Endothelial cell (in vitro differentiated cells): Measurements from ENCODE around the gene GMPR. TPM values are rescaled to one million over a fixed set of nuclear protein-coding genes. Genes with fewer than 3 reads are reported as not detected.

Experiments used
- DNase-seq: peaks from one replicate; pipeline ENCODE4 v3.0.0; 2021; ENCODE audit warnings: low spot score
- H3K27ac Mint-ChIP-seq: one replicate; pipeline ENCODE4 v1.8.0; 2021; ENCODE audit warnings: mixed read lengths, inconsistent platforms; ENCODE audit not compliant: unreplicated experiment
- H3K27me3 Mint-ChIP-seq: one replicate; pipeline ENCODE4 v1.8.0; 2021; ENCODE audit warnings: mild to moderate bottlenecking, moderate library complexity, mixed read lengths, inconsistent platforms; ENCODE audit not compliant: unreplicated experiment
- H3K36me3 Mint-ChIP-seq: one replicate; pipeline ENCODE4 v1.8.0; 2021; ENCODE audit warnings: mild to moderate bottlenecking, low read depth, mixed read lengths, inconsistent platforms; ENCODE audit not compliant: unreplicated experiment
- H3K4me1 Mint-ChIP-seq: one replicate; pipeline ENCODE4 v1.8.0; 2021; ENCODE audit warnings: mild to moderate bottlenecking, mixed read lengths, inconsistent platforms; ENCODE audit not compliant: unreplicated experiment
- H3K4me3 Mint-ChIP-seq: one replicate; pipeline ENCODE4 v1.8.0; 2021; ENCODE audit warnings: mild to moderate bottlenecking, mixed read lengths, inconsistent platforms; ENCODE audit not compliant: unreplicated experiment
- H3K9me3 Mint-ChIP-seq: one replicate; pipeline ENCODE4 v1.8.0; 2021; ENCODE audit warnings: mixed read lengths, inconsistent platforms; ENCODE audit not compliant: unreplicated experiment
- total RNA-seq: library from RNA; stranded (reverse); fragmentation: NEBNext Ultra II Directional; extraction: Animal tissue kit (Norgen Biotek cat#: 25700); gene quantifications from one replicate; pipeline ENCODE4 v1.2.1, GENCODE V29; 2021; ENCODE audit not compliant: unreplicated experiment
- TF ChIP-seq, protein P1 (sequence below): fragments of 200-600 bp; sonication (generic); IDR thresholded peaks from one replicate; pipeline ENCODE4 v1.5.0; 2021; ENCODE audit warnings: antibody characterized with exemption; ENCODE audit not compliant: unreplicated experiment

GMPR gene
- total RNA-seq, 1 donor from 2014 or later = 1.8 TPM

DNA sequence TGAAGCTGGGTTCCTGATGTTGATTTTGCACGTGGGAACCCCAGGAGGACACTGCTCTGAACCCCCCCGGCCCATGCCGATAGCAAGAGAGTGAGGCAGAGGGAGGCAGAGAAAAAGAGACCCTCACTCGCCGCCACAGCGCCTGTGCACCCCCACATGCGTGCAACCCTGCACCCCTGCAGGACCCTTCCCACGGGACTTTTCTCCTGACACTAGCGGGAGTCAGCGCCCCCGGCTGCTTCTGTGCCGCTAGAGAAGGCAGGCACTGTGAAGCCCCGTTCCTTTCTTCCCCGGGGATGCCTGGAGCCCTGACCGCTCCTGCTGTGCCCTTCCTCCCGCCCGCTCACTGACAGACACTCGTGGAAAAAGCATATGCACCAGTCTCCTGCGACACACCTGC is 67.4 kb downstream of the GMPR start:
- TF ChIP-seq, protein P1, sequence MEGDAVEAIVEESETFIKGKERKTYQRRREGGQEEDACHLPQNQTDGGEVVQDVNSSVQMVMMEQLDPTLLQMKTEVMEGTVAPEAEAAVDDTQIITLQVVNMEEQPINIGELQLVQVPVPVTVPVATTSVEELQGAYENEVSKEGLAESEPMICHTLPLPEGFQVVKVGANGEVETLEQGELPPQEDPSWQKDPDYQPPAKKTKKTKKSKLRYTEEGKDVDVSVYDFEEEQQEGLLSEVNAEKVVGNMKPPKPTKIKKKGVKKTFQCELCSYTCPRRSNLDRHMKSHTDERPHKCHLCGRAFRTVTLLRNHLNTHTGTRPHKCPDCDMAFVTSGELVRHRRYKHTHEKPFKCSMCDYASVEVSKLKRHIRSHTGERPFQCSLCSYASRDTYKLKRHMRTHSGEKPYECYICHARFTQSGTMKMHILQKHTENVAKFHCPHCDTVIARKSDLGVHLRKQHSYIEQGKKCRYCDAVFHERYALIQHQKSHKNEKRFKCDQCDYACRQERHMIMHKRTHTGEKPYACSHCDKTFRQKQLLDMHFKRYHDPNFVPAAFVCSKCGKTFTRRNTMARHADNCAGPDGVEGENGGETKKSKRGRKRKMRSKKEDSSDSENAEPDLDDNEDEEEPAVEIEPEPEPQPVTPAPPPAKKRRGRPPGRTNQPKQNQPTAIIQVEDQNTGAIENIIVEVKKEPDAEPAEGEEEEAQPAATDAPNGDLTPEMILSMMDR = no peak
- Mint-ChIP-seq H3K27ac (no peak overlapping the region), H3K27me3 (peaks cover 4% of the 10 kb centered on the region), H3K36me3 (no peaks in the 10 kb centered on the region), H3K4me3 (no peak overlapping the region), H3K9me3 (no peaks in the 10 kb centered on the region), H3K4me1 (peaks cover 27% of the 10 kb centered on the region)
- DNase-seq = no peak

DNA sequence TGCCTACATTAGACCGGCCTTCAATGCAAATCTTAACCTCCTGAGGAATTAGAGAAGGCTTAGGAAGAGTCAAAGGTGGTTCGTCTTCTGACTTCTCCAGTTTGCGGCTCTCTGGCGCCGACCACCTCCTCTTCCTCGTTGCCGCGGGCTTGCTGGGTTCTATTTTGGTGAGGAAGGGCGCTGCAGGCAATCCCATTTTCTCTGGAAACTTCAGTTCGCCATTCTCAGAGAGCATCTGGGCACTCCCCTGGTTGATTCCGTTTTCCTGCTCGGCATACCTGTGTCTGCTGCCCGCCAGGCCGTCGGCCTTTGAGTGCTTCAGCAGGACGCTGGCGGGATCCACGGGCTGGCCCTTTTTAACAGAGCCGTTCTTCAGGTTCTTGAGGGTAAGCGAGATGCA is 67.9 kb downstream of the GMPR start:
- H3K9me3 Mint-ChIP-seq = no peaks in the 10 kb centered on the region
- no peak overlapping the region for H3K27ac Mint-ChIP-seq
- no peaks in the 10 kb centered on the region for H3K36me3 Mint-ChIP-seq
- DNase-seq = no peak
- H3K4me3 Mint-ChIP-seq = no peak overlapping the region
- peaks cover 4% of the 10 kb centered on the region for H3K27me3 Mint-ChIP-seq
- H3K4me1 Mint-ChIP-seq = peaks cover 27% of the 10 kb centered on the region
- TF ChIP-seq, protein P1 = no peak

DNA sequence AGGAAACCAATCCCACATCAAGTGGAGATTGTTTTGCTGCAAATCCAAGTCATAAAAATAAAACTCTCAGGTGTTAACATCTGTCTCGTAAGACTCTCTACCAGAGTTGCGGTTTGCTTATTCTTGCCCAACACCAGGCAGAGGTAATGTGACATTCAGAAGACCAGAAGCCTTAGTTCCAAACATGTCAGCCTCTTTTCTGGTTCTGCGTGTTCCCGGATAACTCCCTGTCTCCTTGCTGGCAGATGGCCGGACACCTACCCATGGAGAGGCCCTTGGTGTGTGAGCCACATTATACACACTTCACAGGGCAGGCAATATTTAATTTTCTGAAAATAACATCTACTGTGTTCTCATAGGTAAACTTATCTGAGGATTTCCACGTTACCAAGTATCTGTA is 73.4 kb downstream of the GMPR start:
- H3K27me3 Mint-ChIP-seq = no peaks in the 10 kb centered on the region
- TF ChIP-seq, protein P1 = no peak
- H3K27ac Mint-ChIP-seq = no peak overlapping the region
- DNase-seq = no peak
- H3K4me3 Mint-ChIP-seq = no peak overlapping the region
- no peaks in the 10 kb centered on the region for H3K9me3 Mint-ChIP-seq
- no peaks in the 10 kb centered on the region for H3K36me3 Mint-ChIP-seq
- peaks cover 2% of the 10 kb centered on the region for H3K4me1 Mint-ChIP-seq

DNA sequence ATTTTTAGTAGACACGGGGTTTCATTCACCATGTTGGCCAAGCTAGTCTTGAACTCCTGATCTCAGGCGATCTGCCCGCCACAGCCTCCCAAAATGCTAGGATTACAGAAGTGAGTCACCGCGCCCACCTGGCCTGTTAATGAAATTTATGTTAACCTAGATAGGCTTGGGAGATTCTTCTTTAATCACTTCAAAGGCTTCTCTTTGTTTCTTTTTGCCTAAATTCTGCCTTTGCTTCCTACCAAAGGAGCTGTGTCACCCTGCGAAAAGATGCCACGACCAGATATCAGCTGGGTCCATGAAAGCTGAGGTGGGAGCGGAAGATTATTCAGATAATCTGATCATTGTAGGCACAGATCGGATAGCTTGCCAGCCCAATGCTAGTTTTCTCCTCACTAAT is 75.3 kb downstream of the GMPR start:
- no peaks in the 10 kb centered on the region for H3K36me3 Mint-ChIP-seq
- H3K9me3 Mint-ChIP-seq = no peaks in the 10 kb centered on the region
- no peaks in the 10 kb centered on the region for H3K27me3 Mint-ChIP-seq
- H3K27ac Mint-ChIP-seq = no peak overlapping the region
- no peaks in the 10 kb centered on the region for H3K4me1 Mint-ChIP-seq
- TF ChIP-seq, protein P1 = no peak
- no peak overlapping the region for H3K4me3 Mint-ChIP-seq
- no peak for DNase-seq

DNA sequence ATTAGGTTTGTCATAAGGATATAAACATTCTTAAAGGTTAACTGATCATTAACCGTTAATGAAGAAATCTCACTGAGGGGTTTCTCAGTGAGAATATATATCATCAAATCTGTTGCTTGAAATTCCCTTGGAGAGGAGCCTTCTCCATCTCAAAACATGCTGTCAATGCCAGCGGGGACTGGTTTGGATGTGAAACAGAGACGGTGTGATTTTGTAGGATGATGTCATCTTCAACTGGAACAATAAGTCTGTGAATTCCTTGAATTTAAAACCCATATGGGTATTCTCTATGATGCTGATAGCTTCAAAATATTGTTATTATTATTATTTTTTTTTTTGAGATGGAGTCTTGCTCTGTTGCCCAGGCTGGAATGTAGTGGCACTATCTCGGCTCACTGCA is 75.9 kb downstream of the GMPR start:
- H3K27ac Mint-ChIP-seq = no peak overlapping the region
- DNase-seq = no peak
- no peaks in the 10 kb centered on the region for H3K27me3 Mint-ChIP-seq
- H3K4me1 Mint-ChIP-seq = no peaks in the 10 kb centered on the region
- no peak overlapping the region for H3K4me3 Mint-ChIP-seq
- TF ChIP-seq, protein P1 = no peak
- H3K9me3 Mint-ChIP-seq = no peaks in the 10 kb centered on the region
- no peaks in the 10 kb centered on the region for H3K36me3 Mint-ChIP-seq
